HEK293 (cell line): ENCODE data around the gene DNAH12.

Source experiments
- CTCF ChIA-PET: fragments of 350-600 bp; formaldehyde crosslinking; extraction: SDS; loops from one replicate; lab custom pipeline; 2021; ENCODE audit warnings: antibody characterized with exemption; lab: Yijun Ruan, JAX
- POLR2A ChIA-PET: fragments of 300-600 bp; formaldehyde crosslinking; extraction: SDS; loops from one replicate; lab custom pipeline; 2020; ENCODE audit warnings: antibody characterized with exemption, inconsistent platforms; lab: Yijun Ruan, JAX
- H3K27ac ChIP-seq: fragments of 200-500 bp; sonication (Bioruptor generic); 2 replicates; pipeline ENCODE4 v1.5.1; 2014; ENCODE audit warnings: low read depth, low read length, control low read depth, inconsistent platforms; ENCODE audit errors: extremely low read depth
- H3K36me3 ChIP-seq, 2 experiments: fragments of 200-500 bp in 1 of 2; sonication (Bioruptor generic) in 1 of 2; 1 replicate in 1 of 2; 2 replicates in 1 of 2; pipeline ENCODE4 v1.5.1; 2014 to 2017; ENCODE audit warnings: inconsistent platforms in 2 of 2, low read length in 2 of 2; ENCODE audit not compliant: control insufficient read depth in 2 of 2, insufficient read depth in 1 of 2
- H3K4me1 ChIP-seq: fragments of 200-500 bp; sonication (Bioruptor generic); 2 replicates; pipeline ENCODE4 v1.5.1; 2014; ENCODE audit warnings: mild to moderate bottlenecking, low read length, inconsistent platforms; ENCODE audit not compliant: control insufficient read depth, insufficient read depth
- H3K4me3 ChIP-seq: 2 replicates; pipeline ENCODE4 v1.5.1; 2011; ENCODE audit warnings: low read depth, mild to moderate bottlenecking, control low read depth, low read length, moderate library complexity
- H3K9me3 ChIP-seq: fragments of 200-500 bp; sonication (Bioruptor generic); 2 replicates; pipeline ENCODE4 v1.5.1; 2014; ENCODE audit warnings: low read depth, low read length, inconsistent platforms; ENCODE audit not compliant: control insufficient read depth, insufficient read depth
- BCL11B ChIP-seq: fragments of 450-650 bp; formaldehyde crosslinking; IDR thresholded peaks from 2 replicates; pipeline ENCODE4 v1.5.1; 2016; ENCODE audit warnings: low read depth, missing biosample characterization, missing genetic modification characterization
- OVOL3 ChIP-seq: fragments of 450-650 bp; formaldehyde crosslinking; IDR thresholded peaks from 2 replicates; pipeline ENCODE4 v1.5.1; 2016; ENCODE audit warnings: missing biosample characterization, missing genetic modification characterization
- PATZ1 ChIP-seq: fragments of 450-650 bp; formaldehyde crosslinking; IDR thresholded peaks from 2 replicates; pipeline ENCODE4 v1.5.1; 2016; ENCODE audit warnings: missing biosample characterization, missing genetic modification characterization
- REPIN1 ChIP-seq: fragments of 450-650 bp; formaldehyde crosslinking; IDR thresholded peaks from 2 replicates; pipeline ENCODE4 v1.5.1; 2017; ENCODE audit warnings: missing biosample characterization, missing genetic modification characterization, low read depth
- SCRT1 ChIP-seq: fragments of 450-650 bp; formaldehyde crosslinking; IDR thresholded peaks from 2 replicates; pipeline ENCODE4 v1.5.1; 2016; ENCODE audit warnings: missing biosample characterization, missing genetic modification characterization, borderline replicate concordance
- SCRT2 ChIP-seq: fragments of 450-650 bp; formaldehyde crosslinking; IDR thresholded peaks from 2 replicates; pipeline ENCODE4 v1.5.1; 2016; ENCODE audit warnings: missing biosample characterization, missing genetic modification characterization
- SETDB1 ChIP-seq: IDR thresholded peaks from one replicate; pipeline ENCODE4 v1.6.1; 2017; ENCODE audit warnings: mild to moderate bottlenecking, low read length, moderate library complexity, mixed read lengths; ENCODE audit not compliant: insufficient read length
- ZBTB21 ChIP-seq: fragments of 450-650 bp; formaldehyde crosslinking; IDR thresholded peaks from 2 replicates; pipeline ENCODE4 v1.5.1; 2017; ENCODE audit warnings: missing biosample characterization, missing genetic modification characterization
- ZFHX2 ChIP-seq: fragments of 450-650 bp; formaldehyde crosslinking; conservative IDR thresholded peaks from 2 replicates; pipeline ENCODE4 v1.5.1; 2016; ENCODE audit warnings: missing biosample characterization, missing genetic modification characterization
- ZIC2 ChIP-seq: fragments of 450-650 bp; formaldehyde crosslinking; IDR thresholded peaks from 2 replicates; pipeline ENCODE4 v1.5.1; 2016; ENCODE audit warnings: missing biosample characterization, missing genetic modification characterization
- ZNF19 ChIP-seq: fragments of 450-650 bp; formaldehyde crosslinking; IDR thresholded peaks from 2 replicates; pipeline ENCODE4; 2016; ENCODE audit warnings: missing biosample characterization, missing genetic modification characterization, low read depth
- ZNF211 ChIP-seq: fragments of 450-650 bp; formaldehyde crosslinking; IDR thresholded peaks from 2 replicates; pipeline ENCODE4 v1.5.1; 2016; ENCODE audit warnings: low read depth, missing biosample characterization, missing genetic modification characterization
- ZNF248 ChIP-seq: fragments of 450-650 bp; formaldehyde crosslinking; IDR thresholded peaks from 2 replicates; pipeline ENCODE4 v1.5.1; 2017; ENCODE audit warnings: missing biosample characterization, missing genetic modification characterization
- ZNF292 ChIP-seq: fragments of 450-650 bp; formaldehyde crosslinking; IDR thresholded peaks from 2 replicates; pipeline ENCODE4 v1.5.1; 2016; ENCODE audit warnings: low read depth, missing biosample characterization, missing genetic modification characterization, borderline replicate concordance
- ZNF324 ChIP-seq: fragments of 450-650 bp; formaldehyde crosslinking; IDR thresholded peaks from 2 replicates; pipeline ENCODE4 v1.5.1; 2016; ENCODE audit warnings: missing biosample characterization, missing genetic modification characterization
- ZNF362 ChIP-seq: fragments of 450-650 bp; formaldehyde crosslinking; IDR thresholded peaks from 2 replicates; pipeline ENCODE4 v1.5.1; 2016; ENCODE audit warnings: missing biosample characterization, missing genetic modification characterization
- ZNF416 ChIP-seq: fragments of 450-650 bp; formaldehyde crosslinking; IDR thresholded peaks from 2 replicates; pipeline ENCODE4 v1.5.1; 2016; ENCODE audit warnings: missing biosample characterization, missing genetic modification characterization
- ZNF530 ChIP-seq: fragments of 450-650 bp; formaldehyde crosslinking; IDR thresholded peaks from 2 replicates; pipeline ENCODE4 v1.5.1; 2016; ENCODE audit warnings: low read depth, missing biosample characterization, missing genetic modification characterization
- ZNF544 ChIP-seq: fragments of 450-650 bp; formaldehyde crosslinking; IDR thresholded peaks from 2 replicates; pipeline ENCODE4 v1.5.0; 2017; ENCODE audit warnings: missing biosample characterization, missing genetic modification characterization
- ZNF585B ChIP-seq: fragments of 450-650 bp; formaldehyde crosslinking; IDR thresholded peaks from 2 replicates; pipeline ENCODE4 v1.5.1; 2016; ENCODE audit warnings: missing biosample characterization, missing genetic modification characterization
- ZNF76 ChIP-seq: fragments of 450-650 bp; formaldehyde crosslinking; IDR thresholded peaks from 2 replicates; pipeline ENCODE4; 2016; ENCODE audit warnings: low read depth, missing biosample characterization, missing genetic modification characterization, borderline replicate concordance
- ZNF777 ChIP-seq: fragments of 450-650 bp; formaldehyde crosslinking; IDR thresholded peaks from 2 replicates; pipeline ENCODE4 v1.5.1; 2017; ENCODE audit warnings: missing biosample characterization, missing genetic modification characterization, borderline replicate concordance
- ZNF837 ChIP-seq: fragments of 450-650 bp; formaldehyde crosslinking; IDR thresholded peaks from 2 replicates; pipeline ENCODE4 v1.5.1; 2016; ENCODE audit warnings: missing biosample characterization, missing genetic modification characterization
- ZSCAN4 ChIP-seq: fragments of 450-650 bp; formaldehyde crosslinking; IDR thresholded peaks from 2 replicates; pipeline ENCODE4 v1.5.1; 2017; ENCODE audit warnings: missing biosample characterization, missing genetic modification characterization

DNAH12 gene

GRCh38 chr3:57434041-57434440 lies 110.1 kb downstream of the DNAH12 start:
- no peak overlapping the region for H3K27ac ChIP-seq
- H3K36me3 ChIP-seq = no peaks in the 10 kb centered on the region
- no peaks in the 10 kb centered on the region for H3K4me1 ChIP-seq
- TF ChIP-seq OVOL3 (tag by site-specific recombination) (no peak), ZNF362 (tag by site-specific recombination) (no peak), SCRT2 (tag by site-specific recombination) (peak; percentile 83), ZNF544 (tag by site-specific recombination) (no peak), ZNF211 (tag by site-specific recombination) (no peak), SCRT1 (0 out of 2 replicates have a peak, but pooled peaks have one; percentile 45)
- H3K9me3 ChIP-seq = no peaks in the 10 kb centered on the region
- H3K4me3 ChIP-seq = no peak overlapping the region
- ChIA-PET POLR2A (no interaction called here), CTCF (interaction anchor here (0.7 to 1.6 kb wide), 9 partner anchors 13 to 265 kb away, joined by 3 to 4 read pairs (median 3); no protein-coding TSS in a partner anchor)

- ChIA-PET CTCF (no interaction called here), POLR2A (no interaction called here)
- no peaks in the 10 kb centered on the region for H3K36me3 ChIP-seq
- no peaks in the 10 kb centered on the region for H3K9me3 ChIP-seq
- no peak overlapping the region for H3K4me3 ChIP-seq
- TF ChIP-seq ZNF530 (tag by site-specific recombination) (no peak), ZNF324 (tag by site-specific recombination) (no peak), ZNF248 (tag by site-specific recombination) (no peak), ZSCAN4 (no peak), ZNF416 (tag by site-specific recombination) (no peak), ZFHX2 (no peak), REPIN1 (tag by site-specific recombination) (no peak), ZNF19 (tag by site-specific recombination) (no peak), ZNF777 (no peak), SETDB1 (no peak), ZBTB21 (tag by site-specific recombination) (no peak), ZNF585B (no peak), SCRT1 (no peak), ZNF292 (tag by site-specific recombination) (no peak), ZIC2 (tag by site-specific recombination) (no peak), ZNF76 (tag by site-specific recombination) (no peak), BCL11B (tag by site-specific recombination) (no peak), ZNF837 (tag by site-specific recombination) (no peak), PATZ1 (tag by site-specific recombination) (no peak)
- no peaks in the 10 kb centered on the region for H3K4me1 ChIP-seq
- H3K27ac ChIP-seq = no peak overlapping the region
Observed at GRCh38 chr3:57423335-57423734, 120.8 kb downstream of the DNAH12 start.
